Uterus (tissue), 2 donors: Measurements from ENCODE around the gene AEN.

Experiments
- POLR2A ChIP-seq, 2 donors: fragments of 450-650 bp; IDR thresholded peaks; one replicate each; pipeline ENCODE4 v1.6.1; 2016; ENCODE audit warnings: antibody characterized with exemption in 2 of 2, mild to moderate bottlenecking in 1 of 2, moderate library complexity in 1 of 2
- TF ChIP-seq, protein P1 (sequence below), 4 experiments: fragments of 200-600 bp in 2 of 4; fragments of 450-650 bp in 2 of 4; sonication (generic) in 2 of 4; IDR thresholded peaks; one replicate each; pipeline ENCODE4 v1.5.1; 2016 to 2019; ENCODE audit warnings: antibody characterized with exemption in 4 of 4, mild to moderate bottlenecking in 2 of 4, moderate library complexity in 1 of 4

DNA sequence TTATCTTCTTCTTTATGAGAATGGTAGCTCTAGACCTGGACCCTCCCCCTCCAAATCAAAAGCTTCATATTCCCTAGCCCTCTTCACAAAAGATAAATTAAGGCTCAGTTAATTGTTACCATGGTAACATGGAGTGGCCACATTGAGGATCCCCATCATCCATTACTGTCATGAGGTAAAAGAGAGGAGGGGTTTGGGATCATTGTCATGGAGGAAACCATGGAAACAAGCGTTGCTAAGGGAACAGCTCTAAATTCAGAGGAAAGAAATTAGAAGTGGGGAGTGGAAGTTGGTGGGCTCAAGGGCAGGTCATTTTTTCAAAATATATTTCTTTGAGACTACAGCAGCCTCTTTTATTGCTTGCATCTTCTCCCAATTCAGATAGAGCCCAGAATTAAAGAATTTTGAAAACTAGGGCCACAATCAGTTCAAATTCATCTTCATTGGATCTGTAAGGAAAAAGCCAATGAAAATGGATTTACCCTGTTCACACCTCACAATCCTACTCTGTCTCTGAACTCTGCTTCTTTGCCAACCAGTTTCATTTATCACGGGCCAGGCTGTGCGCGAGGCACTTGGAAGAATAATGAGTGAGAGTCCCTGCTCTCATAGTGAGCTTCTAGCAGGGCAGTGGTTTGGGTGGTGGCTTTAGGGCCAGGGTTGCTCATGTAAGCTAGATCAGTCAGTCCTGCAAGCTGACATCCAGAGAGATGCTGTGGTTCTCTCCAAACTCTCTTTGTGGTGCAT lies 11.6 kb upstream of the AEN start:
- TF ChIP-seq, protein P1, sequence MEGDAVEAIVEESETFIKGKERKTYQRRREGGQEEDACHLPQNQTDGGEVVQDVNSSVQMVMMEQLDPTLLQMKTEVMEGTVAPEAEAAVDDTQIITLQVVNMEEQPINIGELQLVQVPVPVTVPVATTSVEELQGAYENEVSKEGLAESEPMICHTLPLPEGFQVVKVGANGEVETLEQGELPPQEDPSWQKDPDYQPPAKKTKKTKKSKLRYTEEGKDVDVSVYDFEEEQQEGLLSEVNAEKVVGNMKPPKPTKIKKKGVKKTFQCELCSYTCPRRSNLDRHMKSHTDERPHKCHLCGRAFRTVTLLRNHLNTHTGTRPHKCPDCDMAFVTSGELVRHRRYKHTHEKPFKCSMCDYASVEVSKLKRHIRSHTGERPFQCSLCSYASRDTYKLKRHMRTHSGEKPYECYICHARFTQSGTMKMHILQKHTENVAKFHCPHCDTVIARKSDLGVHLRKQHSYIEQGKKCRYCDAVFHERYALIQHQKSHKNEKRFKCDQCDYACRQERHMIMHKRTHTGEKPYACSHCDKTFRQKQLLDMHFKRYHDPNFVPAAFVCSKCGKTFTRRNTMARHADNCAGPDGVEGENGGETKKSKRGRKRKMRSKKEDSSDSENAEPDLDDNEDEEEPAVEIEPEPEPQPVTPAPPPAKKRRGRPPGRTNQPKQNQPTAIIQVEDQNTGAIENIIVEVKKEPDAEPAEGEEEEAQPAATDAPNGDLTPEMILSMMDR (IDR thresholded peaks at IDR 0.05) = no peak
- no peak for TF ChIP-seq POLR2A (IDR thresholded peaks at IDR 0.05)
